Fibroblast of skin of abdomen (primary cell): ENCODE data around the gene ATP2A1.
A peak's percentile ranks its signal among the peaks of the same experiment; 100 is the strongest.
"Not testable (repeated sequence)": the region's sequence is repeated elsewhere in the genome, so short reads cannot be mapped to it uniquely, and the experiment has no call there.

Experiments used
- DNase-seq: peaks from one replicate; pipeline ENCODE4 v3.0.0-alpha.2; 2013

ATP2A1 gene

DNA sequence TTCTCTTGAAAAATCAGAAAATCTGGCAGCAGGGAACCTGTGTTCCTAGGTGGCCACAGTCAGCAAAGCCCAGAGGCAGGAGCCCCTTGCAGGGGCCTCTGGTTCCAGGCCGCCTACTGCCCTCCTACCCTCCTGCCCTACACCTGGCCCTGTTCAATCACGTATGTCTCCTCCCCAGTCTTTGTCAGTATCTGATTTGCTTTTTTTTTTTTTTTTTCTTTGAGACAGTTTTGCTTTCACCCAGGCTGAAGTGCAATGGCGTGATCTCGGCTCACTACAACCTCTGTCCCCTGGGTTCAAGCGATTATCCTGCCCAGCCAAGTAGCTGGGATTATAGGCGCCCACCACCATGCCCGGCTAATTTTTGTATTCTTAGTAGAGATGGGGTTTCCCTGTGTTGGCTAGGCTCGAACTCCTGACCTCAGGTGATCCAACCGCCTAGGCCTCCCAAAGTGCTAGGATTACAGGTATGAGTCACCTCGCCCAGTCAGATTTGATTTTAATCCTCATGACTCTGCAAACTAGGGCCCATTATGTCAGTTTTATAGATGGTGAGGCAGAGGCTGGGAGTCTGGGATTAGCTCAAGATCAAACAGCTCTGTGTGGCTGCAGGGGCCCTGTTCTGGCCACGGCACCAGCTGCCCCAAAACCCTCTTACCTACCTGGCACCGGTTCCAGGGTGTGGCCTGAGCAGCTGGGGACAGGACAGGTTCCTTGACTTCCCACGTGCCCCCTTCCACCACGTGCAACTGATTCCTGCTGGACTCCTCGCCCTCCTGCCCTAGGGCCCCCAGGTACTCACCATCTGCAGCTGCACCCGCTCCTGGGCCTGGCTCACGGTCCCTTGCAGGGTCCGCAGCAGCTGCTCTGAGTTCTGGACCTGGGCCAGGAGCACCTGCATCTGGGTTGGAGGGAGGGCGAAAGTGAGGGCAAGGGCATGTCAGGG lies 32.1 kb downstream of the ATP2A1 start:
- no peak for DNase-seq

DNA sequence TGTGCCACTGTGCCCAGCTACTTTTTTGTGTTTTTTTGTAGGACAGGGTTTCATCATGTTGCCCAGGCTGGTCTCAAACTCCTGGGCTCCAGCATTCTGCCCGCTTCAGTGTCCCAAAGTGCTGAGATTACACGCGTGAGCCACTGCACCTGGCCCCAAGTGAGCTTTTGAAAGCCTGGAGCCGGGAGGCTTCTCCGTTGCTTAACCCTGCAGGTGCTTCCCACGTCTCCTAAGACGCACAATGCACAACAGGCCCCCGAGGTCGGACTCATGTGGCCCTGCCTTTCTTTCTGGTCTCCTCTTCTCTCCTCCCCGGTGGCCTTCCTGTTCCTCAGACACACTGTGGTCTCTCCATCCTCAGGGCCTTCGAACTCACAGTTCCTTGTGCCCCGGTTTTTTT lies 34.3 kb downstream of the ATP2A1 start:
- no peak for DNase-seq

DNA sequence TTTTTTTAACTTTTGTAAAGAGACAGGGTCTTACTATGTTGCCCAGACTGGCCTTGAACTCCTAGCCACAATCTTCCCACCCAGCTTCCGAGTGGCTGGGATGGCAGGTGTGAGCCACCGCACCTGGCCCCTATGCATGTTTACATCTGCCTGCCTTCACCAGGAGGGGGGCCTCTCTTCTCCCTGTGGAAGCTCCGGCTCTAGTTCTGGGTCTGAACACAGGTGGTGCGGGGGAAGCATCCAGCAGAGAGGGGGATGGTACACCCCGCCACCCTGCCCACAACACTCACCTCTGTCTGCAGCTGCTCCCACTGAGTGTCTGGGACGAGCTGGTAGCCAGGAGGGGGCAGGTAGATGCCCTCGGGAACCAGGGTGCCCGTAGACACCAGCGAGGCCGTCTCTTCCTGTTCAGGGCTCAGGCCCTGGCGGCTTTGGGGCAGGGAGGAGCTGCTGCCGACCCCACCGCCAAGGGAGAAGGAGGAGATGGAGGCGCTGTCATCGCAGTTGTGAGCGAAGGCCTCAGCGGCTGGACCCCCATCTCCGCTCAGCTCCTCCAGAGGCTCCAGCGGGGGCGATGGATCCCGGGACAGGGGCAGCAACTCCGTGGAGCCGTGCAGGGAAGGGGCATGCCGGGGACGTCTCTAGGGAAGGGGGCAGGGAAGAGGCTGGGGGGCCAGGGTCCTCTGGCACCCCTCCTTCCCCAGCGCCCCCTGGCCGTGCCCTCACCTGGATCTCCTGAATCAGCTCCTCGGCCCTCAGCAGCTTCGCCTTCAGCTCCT lies 35.8 kb downstream of the ATP2A1 start:
- no peak for DNase-seq

DNA sequence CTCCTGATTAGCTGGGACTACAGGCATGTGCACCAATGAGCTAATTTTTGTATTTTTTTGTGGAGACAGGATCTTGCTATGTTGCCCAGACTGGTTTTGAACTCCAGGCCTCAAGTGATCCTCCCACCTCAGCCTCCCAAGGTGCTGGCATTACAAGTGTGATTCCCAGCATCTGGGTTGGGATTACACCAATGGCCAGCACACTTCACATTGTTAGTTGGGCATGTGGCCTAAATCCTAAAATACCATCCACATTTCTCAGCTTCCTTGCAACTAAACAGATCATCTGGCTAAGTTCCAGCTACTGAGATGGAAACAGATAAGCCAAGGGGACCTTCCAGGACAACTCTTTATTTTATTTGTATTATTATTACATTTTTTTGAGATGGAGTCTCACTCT lies 36.9 kb downstream of the ATP2A1 start:
- peak; percentile 60 for DNase-seq

DNA sequence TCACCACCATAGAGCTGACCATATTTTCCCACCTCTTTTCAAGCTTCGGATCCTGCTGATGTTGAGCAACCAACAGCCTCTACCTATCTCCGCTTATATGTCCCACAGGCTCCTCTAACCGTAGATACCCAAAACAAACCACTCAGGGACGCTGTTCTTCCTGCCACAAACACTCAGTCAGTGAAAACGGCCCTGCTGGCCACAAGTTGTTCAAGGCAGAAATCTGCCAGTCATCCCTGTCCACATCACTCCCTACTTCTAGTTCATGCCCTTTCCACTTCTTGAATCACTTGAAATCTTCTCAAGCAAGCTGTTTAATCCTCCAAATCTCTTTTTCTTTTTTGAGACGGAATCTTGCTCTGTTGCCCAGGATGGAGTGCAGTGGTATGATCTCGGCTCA lies 38.8 kb downstream of the ATP2A1 start:
- DNase-seq = no peak

DNA sequence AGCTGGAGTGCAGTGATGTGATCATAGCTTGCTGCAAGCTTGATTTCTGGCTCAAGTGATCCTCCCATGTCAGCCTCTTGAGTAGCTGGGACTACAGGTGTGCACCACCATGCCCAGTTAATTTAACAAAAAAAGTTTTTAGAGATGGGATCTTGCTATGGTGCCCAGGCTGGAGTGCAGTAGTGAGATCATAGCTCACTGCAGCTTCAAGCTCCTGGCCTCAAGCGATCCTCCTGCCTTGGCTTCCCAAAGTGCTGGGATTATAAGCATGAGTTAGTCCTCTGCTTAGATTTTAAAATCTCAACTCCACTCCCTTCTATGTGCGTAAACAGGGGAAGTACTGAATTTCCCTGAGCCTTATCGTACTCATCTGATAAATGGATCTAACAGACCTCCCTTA lies 40.4 kb downstream of the ATP2A1 start:
- DNase-seq = no peak

DNA sequence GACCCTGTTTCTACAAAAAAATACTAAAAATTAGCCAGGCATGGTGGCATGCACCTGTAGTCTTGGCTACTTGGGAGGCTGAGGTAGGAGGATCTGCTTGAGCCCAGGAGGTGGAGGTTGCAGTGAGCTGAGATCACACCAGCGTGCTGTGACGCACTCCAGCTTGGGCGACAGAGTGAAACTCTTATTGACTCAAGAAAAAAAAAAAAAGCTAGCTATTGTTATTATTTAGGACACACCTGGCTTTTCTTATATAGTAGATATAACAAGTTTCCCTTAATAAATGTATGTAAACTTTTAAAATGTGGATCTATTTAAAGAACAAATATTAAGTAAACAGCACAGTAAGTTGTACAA lies 44.9 kb downstream of the ATP2A1 start:
- no peak for DNase-seq

DNA sequence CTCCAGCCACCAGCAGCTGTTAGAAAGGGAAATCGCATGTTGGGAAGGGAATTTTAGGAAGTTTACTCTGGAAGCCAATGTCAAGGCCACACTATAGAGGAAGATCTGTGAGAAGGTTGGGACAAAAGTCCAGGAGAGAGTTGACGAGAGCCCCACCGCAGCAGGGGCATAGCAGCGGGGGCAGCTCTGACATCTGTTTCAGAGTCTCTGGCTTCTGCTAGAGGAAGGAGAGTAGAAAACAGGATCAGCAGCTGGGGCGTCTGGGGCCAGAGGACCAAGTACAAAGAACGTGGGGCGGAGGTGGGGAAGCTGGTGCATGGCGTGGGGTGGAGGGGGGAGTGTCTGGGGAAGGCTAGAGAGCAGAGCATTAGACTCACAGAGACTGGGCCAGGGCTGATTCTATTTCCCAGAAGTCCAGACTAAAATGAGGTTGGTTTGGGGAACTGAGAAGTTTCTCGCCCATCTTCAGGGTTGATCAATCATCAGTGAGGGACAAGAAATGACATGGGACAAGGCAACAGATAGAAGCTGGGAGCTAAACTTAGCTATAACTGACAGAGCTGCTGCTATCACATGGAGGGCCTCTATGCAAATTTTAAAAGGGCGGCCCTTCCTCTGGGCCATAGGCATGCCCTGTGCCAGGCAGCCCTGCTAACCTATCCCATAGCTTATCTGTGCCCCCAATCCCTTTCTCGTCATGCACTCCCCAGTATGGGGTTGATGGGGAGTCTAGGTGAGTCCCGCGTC lies 45.5 kb downstream of the ATP2A1 start:
- DNase-seq = no peak

DNA sequence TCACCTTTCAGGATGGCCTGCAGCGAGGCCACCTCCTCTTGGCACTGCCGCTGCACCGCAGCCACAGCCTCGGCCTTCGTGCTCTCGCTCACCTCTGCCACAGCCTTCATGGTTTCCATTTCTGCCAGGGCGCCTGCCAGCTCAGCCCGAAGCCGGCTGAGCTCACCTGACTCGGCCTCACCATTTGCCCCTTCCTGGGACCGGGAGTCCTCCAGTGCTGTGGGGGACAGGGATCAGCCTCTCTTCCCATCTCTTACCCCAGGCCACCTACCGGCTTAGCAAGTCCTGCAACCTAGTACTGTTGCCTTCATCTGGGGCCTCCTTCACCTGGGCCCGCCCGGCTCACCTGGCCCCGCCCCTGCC lies 46.1 kb downstream of the ATP2A1 start:
- no peak for DNase-seq

DNA sequence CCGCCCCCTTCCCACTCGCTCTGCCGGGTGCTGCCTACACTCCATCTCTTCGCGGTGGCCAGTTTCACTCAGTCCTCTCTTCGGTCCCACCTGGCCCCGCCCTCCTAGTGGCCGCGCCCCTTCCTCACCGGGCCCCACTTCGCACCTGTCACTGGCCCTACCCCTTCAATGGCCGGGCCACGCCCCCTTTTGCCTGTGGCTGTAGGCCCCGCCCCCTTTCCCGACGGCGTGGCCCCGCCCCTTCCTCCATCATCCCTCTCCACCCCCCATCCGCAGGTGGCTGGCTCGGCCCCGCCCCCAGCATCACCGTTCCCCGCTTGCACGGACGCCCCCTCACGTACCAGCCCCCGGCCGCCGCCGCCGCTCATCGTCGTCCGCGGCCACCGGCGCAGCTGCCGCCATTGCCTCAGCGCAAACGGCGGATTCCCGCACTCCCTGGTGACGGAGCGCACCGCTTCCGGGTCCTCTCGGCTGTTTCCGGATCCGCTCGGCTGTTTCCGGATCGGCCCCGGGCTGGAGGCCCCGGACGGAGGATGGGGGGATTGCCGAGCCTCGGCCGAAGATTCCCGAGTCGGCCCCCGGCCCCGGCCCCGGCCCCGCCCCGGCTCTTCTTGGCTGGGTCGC lies 46.6 kb downstream of the ATP2A1 start, which contains the start of gene RABEP2:
Gene RABEP2, minus strand, starts transcription at position 477 of the 624 bp plus-strand sequence. Its CDS starts 75 bp downstream, at position 402.
- DNase-seq = peak; percentile 87

DNA sequence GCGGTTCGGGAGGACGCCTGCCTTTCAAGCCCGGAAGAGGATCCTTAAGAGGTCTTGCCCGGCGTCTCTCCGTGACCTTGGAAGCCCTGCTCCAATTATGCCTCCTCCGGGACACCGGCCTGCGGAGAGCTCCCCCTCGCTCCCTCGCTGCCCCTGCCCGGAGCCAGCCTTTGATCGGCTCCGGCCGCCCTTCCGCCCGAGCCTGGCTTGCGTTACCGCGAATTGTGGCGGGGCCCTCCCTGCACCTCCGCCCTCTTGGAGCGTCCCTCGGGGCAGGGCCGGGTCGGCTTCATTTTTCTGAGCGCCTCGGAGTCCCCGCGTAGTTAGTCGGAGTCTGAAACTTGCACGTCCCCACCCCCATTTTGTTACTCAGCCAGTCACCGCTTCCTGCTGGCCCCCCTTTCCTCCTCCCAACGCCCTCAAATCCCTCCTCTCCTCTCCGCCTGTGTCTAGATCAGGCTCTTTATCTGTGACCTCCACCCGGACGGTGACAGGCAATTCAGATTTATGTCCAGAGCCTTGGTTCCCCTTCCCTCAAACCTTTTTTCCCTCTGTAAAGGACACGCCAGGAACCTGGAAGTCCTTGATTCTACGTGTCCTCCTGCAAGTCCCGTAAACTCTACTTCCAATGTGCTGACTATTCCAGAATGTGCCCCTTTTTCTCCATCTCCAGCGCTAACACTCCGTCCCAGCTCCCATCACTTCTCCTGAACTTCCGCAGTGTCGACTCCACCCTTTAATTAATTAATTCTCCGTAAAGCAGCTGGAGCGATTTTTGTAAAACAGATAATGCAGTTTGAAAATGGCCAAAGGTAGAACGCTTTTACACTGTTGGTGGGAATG lies 47.3 kb downstream of the ATP2A1 start:
- DNase-seq = peak; percentile 82

DNA sequence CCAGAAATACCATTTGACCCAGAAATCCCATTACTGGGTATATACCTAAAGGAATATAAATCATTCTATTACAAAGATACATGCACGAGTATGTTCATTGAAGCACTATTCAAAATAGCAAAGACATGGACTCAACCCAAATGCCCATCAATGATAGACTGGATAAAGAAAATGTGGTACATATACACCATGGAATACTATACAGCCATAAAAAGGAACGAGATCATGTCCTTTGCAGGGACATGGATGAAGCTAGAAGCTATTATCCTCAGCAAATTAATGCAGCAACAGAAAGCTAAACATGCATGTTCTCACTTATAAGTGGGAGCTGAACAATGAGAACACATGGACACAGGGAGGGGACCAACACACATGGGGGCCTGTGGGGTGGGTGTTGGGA lies 48.0 kb downstream of the ATP2A1 start:
- DNase-seq = not testable (repeated sequence)

DNA sequence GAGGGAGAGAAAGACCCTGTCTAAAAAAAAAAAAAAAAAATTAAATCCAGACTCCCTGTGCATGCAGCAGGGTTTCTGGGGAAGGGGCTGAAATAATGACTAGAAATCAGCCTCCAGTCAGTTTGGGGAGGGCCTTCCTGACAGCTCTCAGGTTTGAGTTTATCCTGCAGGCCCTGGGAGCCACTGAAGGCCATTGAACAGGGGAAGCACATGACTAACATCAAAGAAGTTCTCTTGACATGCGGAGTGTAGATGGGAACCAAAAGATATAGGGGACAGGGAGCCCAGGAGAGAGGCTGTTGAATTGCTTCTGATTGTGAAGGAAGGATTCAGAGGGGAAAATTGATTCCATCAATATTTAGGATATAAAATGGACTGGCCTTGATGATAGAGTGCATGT lies 49.5 kb downstream of the ATP2A1 start:
- no peak for DNase-seq

DNA sequence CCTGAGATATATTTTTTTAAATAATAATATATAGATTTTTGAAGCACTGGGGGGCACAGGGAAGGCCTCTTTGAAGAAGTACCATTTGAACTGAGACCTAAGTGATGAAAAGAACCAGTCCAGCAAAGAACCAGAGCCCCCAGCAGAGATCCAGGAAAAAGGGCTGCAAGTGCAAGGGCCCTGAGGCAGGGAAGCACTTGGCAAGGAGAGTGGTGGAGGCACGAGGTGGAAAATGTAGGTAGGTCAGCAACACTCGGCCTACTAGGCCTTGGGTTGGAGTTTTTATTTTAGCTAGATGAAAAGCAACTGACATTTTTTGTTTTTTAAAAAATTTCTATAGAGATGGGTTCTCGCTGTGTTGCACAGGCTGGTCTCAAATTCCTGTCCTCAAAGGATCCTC lies 51.9 kb downstream of the ATP2A1 start:
- no peak for DNase-seq

DNA sequence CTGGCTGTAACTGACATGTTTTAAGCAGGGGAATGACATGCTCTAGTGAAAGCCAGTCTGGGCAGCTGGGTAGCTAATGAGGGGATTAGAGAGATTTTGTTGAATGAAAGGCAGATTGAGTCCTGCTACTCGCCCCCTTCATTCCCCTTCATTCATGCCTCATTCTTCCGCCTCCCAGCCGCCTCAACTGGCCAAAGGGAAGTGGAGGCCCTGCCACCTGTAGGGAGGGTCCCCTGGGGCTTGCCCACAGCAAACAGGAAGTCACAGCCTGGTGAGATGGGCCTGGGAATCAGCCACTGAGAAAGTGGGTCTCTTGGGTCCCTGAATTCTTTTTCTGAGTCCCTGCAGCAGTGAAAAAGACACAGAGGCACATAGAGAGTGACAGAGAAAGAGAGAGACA lies 52.4 kb downstream of the ATP2A1 start:
- no peak for DNase-seq

DNA sequence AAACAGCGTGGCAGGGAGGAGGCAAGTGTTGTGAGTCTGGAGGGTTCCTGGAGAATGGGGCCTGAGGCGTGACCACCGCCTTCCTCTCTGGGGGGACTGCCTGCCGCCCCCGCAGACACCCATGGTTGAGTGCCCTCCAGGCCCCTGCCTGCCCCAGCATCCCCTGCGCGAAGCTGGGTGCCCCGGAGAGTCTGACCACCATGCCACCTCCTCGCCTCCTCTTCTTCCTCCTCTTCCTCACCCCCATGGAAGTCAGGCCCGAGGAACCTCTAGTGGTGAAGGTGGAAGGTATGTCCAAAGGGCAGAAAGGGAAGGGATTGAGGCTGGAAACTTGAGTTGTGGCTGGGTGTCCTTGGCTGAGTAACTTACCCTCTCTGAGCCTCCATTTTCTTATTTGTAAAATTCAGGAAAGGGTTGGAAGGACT lies 53.5 kb downstream of the ATP2A1 start, which contains the start of gene CD19:
Gene CD19, plus strand, starts transcription at position 171 of the 425 bp plus-strand sequence. Its CDS starts 30 bp downstream, at position 201.
- no peak for DNase-seq

DNA sequence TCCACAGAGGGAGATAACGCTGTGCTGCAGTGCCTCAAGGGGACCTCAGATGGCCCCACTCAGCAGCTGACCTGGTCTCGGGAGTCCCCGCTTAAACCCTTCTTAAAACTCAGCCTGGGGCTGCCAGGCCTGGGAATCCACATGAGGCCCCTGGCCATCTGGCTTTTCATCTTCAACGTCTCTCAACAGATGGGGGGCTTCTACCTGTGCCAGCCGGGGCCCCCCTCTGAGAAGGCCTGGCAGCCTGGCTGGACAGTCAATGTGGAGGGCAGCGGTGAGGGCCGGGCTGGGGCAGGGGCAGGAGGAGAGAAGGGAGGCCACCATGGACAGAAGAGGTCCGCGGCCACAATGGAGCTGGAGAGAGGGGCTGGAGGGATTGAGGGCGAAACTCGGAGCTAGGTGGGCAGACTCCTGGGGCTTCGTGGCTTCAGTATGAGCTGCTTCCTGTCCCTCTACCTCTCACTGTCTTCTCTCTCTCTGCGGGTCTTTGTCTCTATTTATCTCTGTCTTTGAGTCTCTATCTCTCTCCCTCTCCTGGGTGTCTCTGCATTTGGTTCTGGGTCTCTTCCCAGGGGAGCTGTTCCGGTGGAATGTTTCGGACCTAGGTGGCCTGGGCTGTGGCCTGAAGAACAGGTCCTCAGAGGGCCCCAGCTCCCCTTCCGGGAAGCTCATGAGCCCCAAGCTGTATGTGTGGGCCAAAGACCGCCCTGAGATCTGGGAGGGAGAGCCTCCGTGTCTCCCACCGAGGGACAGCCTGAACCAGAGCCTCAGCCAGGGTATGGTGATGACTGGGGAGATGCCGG lies 54.3 kb downstream of the ATP2A1 start:
- DNase-seq = no peak

DNA sequence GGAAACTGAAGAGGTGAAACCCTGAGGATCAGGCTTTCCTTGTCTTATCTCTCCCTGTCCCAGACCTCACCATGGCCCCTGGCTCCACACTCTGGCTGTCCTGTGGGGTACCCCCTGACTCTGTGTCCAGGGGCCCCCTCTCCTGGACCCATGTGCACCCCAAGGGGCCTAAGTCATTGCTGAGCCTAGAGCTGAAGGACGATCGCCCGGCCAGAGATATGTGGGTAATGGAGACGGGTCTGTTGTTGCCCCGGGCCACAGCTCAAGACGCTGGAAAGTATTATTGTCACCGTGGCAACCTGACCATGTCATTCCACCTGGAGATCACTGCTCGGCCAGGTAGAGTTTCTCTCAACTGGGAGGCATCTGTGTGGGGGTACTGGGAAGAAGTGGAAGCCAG lies 54.9 kb downstream of the ATP2A1 start:
- no peak for DNase-seq

DNA sequence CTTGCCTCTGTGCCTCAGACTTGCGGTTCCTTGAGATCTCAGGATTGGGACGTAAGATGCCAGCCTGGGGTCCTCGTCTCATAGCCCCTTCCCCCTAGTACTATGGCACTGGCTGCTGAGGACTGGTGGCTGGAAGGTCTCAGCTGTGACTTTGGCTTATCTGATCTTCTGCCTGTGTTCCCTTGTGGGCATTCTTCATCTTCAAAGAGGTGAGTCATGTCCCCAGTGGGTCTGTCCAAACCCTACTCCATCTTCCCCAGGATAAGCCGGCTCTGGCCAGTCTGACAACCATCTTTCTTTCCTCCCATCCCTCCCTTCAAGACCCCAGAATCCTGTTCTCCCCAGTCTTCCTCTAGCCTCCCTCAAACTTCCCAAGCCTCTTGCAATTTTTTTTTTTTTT lies 57.1 kb downstream of the ATP2A1 start:
- DNase-seq = no peak
